ENCODE data around the gene MRPL22.
"Not testable (repeated sequence)": the region's sequence is repeated elsewhere in the genome, so short reads cannot be mapped to it uniquely, and the experiment has no call there.

Gene MRPL22

GRCh38 chr5:154940772-154941620 is at the start of gene MRPL22:
Gene MRPL22 (plus strand): TSS chr5:154941073. CDS start chr5:154941111, 38 bp downstream.
- peak; percentile 88 for DNase-seq (ENCODE audit: low read depth, low spot score)

- no peak for DNase-seq (ENCODE audit: low read depth, low spot score)
Measured at GRCh38 chr5:154892369-154892771, 48.5 kb upstream of the MRPL22 start.

- no peak for DNase-seq (ENCODE audit: low read depth, low spot score)
Measured at GRCh38 chr5:154893381-154893780, 47.5 kb upstream of the MRPL22 start.

GRCh38 chr5:154895606-154896561 is 45.0 kb upstream of the MRPL22 start:
- no peak for DNase-seq (ENCODE audit: low read depth, low spot score)

- DNase-seq (ENCODE audit: low read depth, low spot score) = no peak
Measured at GRCh38 chr5:154896562-154897165, 44.2 kb upstream of the MRPL22 start.

GRCh38 chr5:154898210-154898609 is 42.7 kb upstream of the MRPL22 start:
- no peak for DNase-seq (ENCODE audit: low read depth, low spot score)

GRCh38 chr5:154899151-154899816 is 41.6 kb upstream of the MRPL22 start:
- DNase-seq (ENCODE audit: low read depth, low spot score) = no peak

- no peak for DNase-seq (ENCODE audit: low read depth, low spot score)
Measured at GRCh38 chr5:154900066-154900465, 40.8 kb upstream of the MRPL22 start.

- no peak for DNase-seq (ENCODE audit: low read depth, low spot score)
Measured at GRCh38 chr5:154901276-154901675, 39.6 kb upstream of the MRPL22 start.

- DNase-seq (ENCODE audit: low read depth, low spot score) = no peak
Measured at GRCh38 chr5:154901913-154902312, 39.0 kb upstream of the MRPL22 start.

- DNase-seq (ENCODE audit: low read depth, low spot score) = not testable (repeated sequence)
Measured at GRCh38 chr5:154905601-154906000, 35.3 kb upstream of the MRPL22 start.

- DNase-seq (ENCODE audit: low read depth, low spot score) = no peak
Measured at GRCh38 chr5:154916874-154917273, 24.0 kb upstream of the MRPL22 start.

GRCh38 chr5:154917757-154918156 is 23.1 kb upstream of the MRPL22 start:
- no peak for DNase-seq (ENCODE audit: low read depth, low spot score)

GRCh38 chr5:154923441-154924430 is 17.1 kb upstream of the MRPL22 start:
- no peak for DNase-seq (ENCODE audit: low read depth, low spot score)

GRCh38 chr5:154933537-154933936 is 7.3 kb upstream of the MRPL22 start:
- no peak for DNase-seq (ENCODE audit: low read depth, low spot score)

- DNase-seq (ENCODE audit: low read depth, low spot score) = no peak
Measured at GRCh38 chr5:154934881-154935280, 6.0 kb upstream of the MRPL22 start.

GRCh38 chr5:154937186-154937717 is 3.6 kb upstream of the MRPL22 start:
- no peak for DNase-seq (ENCODE audit: low read depth, low spot score)

GRCh38 chr5:154937718-154938466 is 3.0 kb upstream of the MRPL22 start, which contains the start of gene GEMIN5:
Gene GEMIN5 (minus strand): TSS chr5:154938211. CDS start chr5:154938133, 78 bp downstream.
- peak; percentile 61 for DNase-seq (ENCODE audit: low read depth, low spot score)

- not testable (repeated sequence) for DNase-seq (ENCODE audit: low read depth, low spot score)
Measured at GRCh38 chr5:154939387-154939786, 1.5 kb upstream of the MRPL22 start.
